Measurements from ENCODE around the gene LRRC57. TPM values are rescaled to one million over a fixed set of nuclear protein-coding genes. Genes with fewer than 3 reads are reported as not detected.

The LRRC57 gene
- total and polyA plus RNA-seq, 11 donors = 5.2 to 25.9 (median 17.3) TPM

GRCh38 chr15:42584031-42584765 is 35.6 kb upstream of the LRRC57 start:
- Histone ChIP-seq H3K4me3 (peak overlapping the region in 7 of 12 donors; percentile 14 to 33 (median 22)), H3K36me3 (peaks cover 0 to 24% (median 5%) of the 10 kb centered on the region in 9 donors), H3K27me3 (no peaks in the 10 kb centered on the region), H3K27ac (peak overlapping the region in 10 of 12 donors; percentile 16 to 83 (median 76)), H3K9me3 (no peaks in the 10 kb centered on the region), H3K4me1 (peaks cover 5 to 67% (median 44%) of the 10 kb centered on the region in 12 donors)
- TF ChIP-seq POLR2A (IDR thresholded peaks at IDR 0.05) = no peak
- no peak for TF ChIP-seq CTCF (IDR thresholded peaks at IDR 0.05)
- peak in 1 of 4 donors; percentile 23 for ATAC-seq
- WGBS, 4 donors = 13 to 30% (median 16%) methylated on average over 4 of the region's 4 CpGs
- intact Hi-C loops (cut with DNase I) = loop anchor here in 2 of 10 donors (10.0 kb wide), 1 partner anchor 61 kb away; no protein-coding TSS in a partner anchor
- DNase-seq = no peak

GRCh38 chr15:42582569-42583375 is 34.2 kb upstream of the LRRC57 start:
- no peaks in the 10 kb centered on the region for H3K9me3 ChIP-seq
- WGBS, 4 donors = 50 to 60% (median 55%) methylated on average over 8 of the region's 8 CpGs
- peaks cover 0 to 23% (median 5%) of the 10 kb centered on the region in 9 donors for H3K36me3 ChIP-seq
- TF ChIP-seq CTCF (IDR thresholded peaks at IDR 0.05) (no peak), POLR2A (IDR thresholded peaks at IDR 0.05) (no peak)
- H3K4me3 ChIP-seq = peak overlapping the region in 7 of 12 donors; percentile 14 to 33 (median 22)
- DNase-seq = no peak
- intact Hi-C loops (cut with DNase I) = loop anchor here in 2 of 10 donors (10.0 kb wide), 1 partner anchor 62 kb away; no protein-coding TSS in a partner anchor
- H3K27ac ChIP-seq = peak overlapping the region in 11 of 12 donors; percentile 48 to 83 (median 75)
- no peaks in the 10 kb centered on the region for H3K27me3 ChIP-seq
- H3K4me1 ChIP-seq = peaks cover 5 to 73% (median 52%) of the 10 kb centered on the region in 12 donors
- ATAC-seq = no peak

- ATAC-seq = peak; percentile 89 to 96 (median 94)
- H3K27ac ChIP-seq = peak overlapping the region; percentile 39 to 83 (median 76)
- H3K4me3 ChIP-seq = peak overlapping the region; percentile 6 to 61 (median 49)
- no peaks in the 10 kb centered on the region for H3K9me3 ChIP-seq
- intact Hi-C loops (cut with DNase I) = loop anchor here in 2 of 10 donors (10.0 kb wide), 1 partner anchor 64 kb away; no protein-coding TSS in a partner anchor
- no peaks in the 10 kb centered on the region for H3K27me3 ChIP-seq
- peaks cover 0 to 13% (median 3%) of the 10 kb centered on the region in 9 donors for H3K36me3 ChIP-seq
- peaks cover 9 to 85% (median 60%) of the 10 kb centered on the region in 12 donors for H3K4me1 ChIP-seq
- 2 to 3% (median 2%) methylated on average over 34 to 37 of the region's 37 CpGs for WGBS, 4 donors
- TF ChIP-seq POLR2A (IDR thresholded peaks at IDR 0.05) = no peak
- peak in 3 of 12 donors; percentile 7 to 31 (median 14) for TF ChIP-seq CTCF (IDR thresholded peaks at IDR 0.05)
- peak; percentile 91 to 94 (median 94) for DNase-seq
Observed at GRCh38 chr15:42581272-42581730, 32.7 kb upstream of the LRRC57 start.
